ENCODE data around the gene MCIDAS.

GRCh38 chr5:55219770-55220169, 7.3 kb downstream of the MCIDAS start:
- TF ChIP-seq CTCF (IDR thresholded peaks at IDR 0.05 in 2 of 3, conservative IDR thresholded peaks at IDR 0.05 in 1 of 3; ENCODE audit: control insufficient read depth in 2 of 3, extremely low read depth in 1 of 3, insufficient read depth in 1 of 3, low read depth in 3 of 3, low read length in 3 of 3) = no peak
- no peak for TF ChIP-seq POLR2A (IDR thresholded peaks at IDR 0.05; ENCODE audit: low read depth, low read length)
- no peak for TF ChIP-seq PAX8 (IDR thresholded peaks at IDR 0.05)
- no peak for TF ChIP-seq PAX5 (IDR thresholded peaks at IDR 0.05; ENCODE audit: borderline replicate concordance, low read depth, low read length)
